Endothelial cell of umbilical vein (primary cell): ENCODE data around the gene SMOC2. TPM values are rescaled to one million over a fixed set of nuclear protein-coding genes. Genes with fewer than 3 reads are reported as not detected.
"Not testable (repeated sequence)": the region's sequence is repeated elsewhere in the genome, so short reads cannot be mapped to it uniquely, and the experiment has no call there.

ENCODE experiments used
- BruUV-seq: library from RNA; stranded (reverse); fragments of 400-500 nt; replicated peaks from 2 replicates; lab custom pipeline; 2021; lab: Mats Ljungman, UMichigan
- CTCF ChIA-PET: fragments of 300-600, 350-600 bp; sonication (Branson Sonifier 250); formaldehyde crosslinking; loops from one replicate; lab custom pipeline; 2021; ENCODE audit warnings: antibody characterized with exemption, inconsistent platforms; lab: Charles Lee
- POLR2A ChIA-PET: fragments of 300-600, 350-600 bp; sonication (Branson Sonifier 250); formaldehyde crosslinking; loops from one replicate; lab custom pipeline; 2021; ENCODE audit warnings: antibody characterized with exemption, inconsistent platforms; lab: Charles Lee
- DNase-seq: peaks from one replicate; pipeline ENCODE4 v3.0.0-alpha.2; 2011; ENCODE audit warnings: low read depth, low spot score
- FAIRE-seq: peaks from 2 replicates; lab custom pipeline; 2011; peaks lifted over from hg19 to GRCh38; lab: Jason Lieb, UNC
- H2AFZ ChIP-seq: 2 replicates; pipeline ENCODE4 v1.6.0; 2012; ENCODE audit warnings: low read depth, low read length, control low read depth, inconsistent platforms
- H3K27ac ChIP-seq: 2 replicates; pipeline ENCODE4 v1.5.1; 2011; ENCODE audit warnings: low read depth, mild to moderate bottlenecking, control low read depth, low read length, moderate library complexity; ENCODE audit not compliant: insufficient read depth
- H3K27me3 ChIP-seq, 2 experiments: 2 replicates each; pipeline versions ENCODE4 v1.6.0 to v1.6.1; 2011; ENCODE audit warnings: low read length in 2 of 2, mixed read lengths in 1 of 2; ENCODE audit not compliant: control insufficient read depth in 2 of 2, insufficient read depth in 2 of 2
- H3K36me3 ChIP-seq, 2 experiments: 2 replicates in 1 of 2; 3 replicates in 1 of 2; pipeline ENCODE4 v1.5.1; 2011; ENCODE audit warnings: low read length in 2 of 2, mild to moderate bottlenecking in 1 of 2, moderate library complexity in 1 of 2; ENCODE audit not compliant: control insufficient read depth in 2 of 2, insufficient read depth in 2 of 2; ENCODE audit errors: extremely low read depth in 1 of 2
- H3K4me1 ChIP-seq: 3 replicates; pipeline ENCODE4 v1.5.1; 2011; ENCODE audit warnings: mild to moderate bottlenecking, low read length; ENCODE audit not compliant: control insufficient read depth, insufficient read depth; ENCODE audit errors: extremely low read depth
- H3K4me2 ChIP-seq: 2 replicates; pipeline ENCODE4 v1.6.1; 2011; ENCODE audit warnings: low read length, control low read depth, mixed read lengths; ENCODE audit not compliant: insufficient read depth
- H3K4me3 ChIP-seq, 3 experiments: fragments of 200-600 bp in 1 of 3; sonication (generic), shearing (Covaris generic) in 1 of 3; replicated peaks in 1 of 3; 2 replicates each; pipeline ENCODE4 v1.5.1; 2011 to 2016; ENCODE audit warnings: control low read depth in 3 of 3, low read length in 3 of 3, mild to moderate bottlenecking in 2 of 3, inconsistent platforms in 1 of 3, low read depth in 1 of 3, moderate library complexity in 1 of 3; ENCODE audit not compliant: insufficient read depth in 1 of 3
- H3K79me2 ChIP-seq: 2 replicates; pipeline ENCODE4 v1.6.0; 2012; ENCODE audit warnings: low read length, inconsistent platforms; ENCODE audit not compliant: control insufficient read depth, insufficient read depth
- H3K9ac ChIP-seq: replicated peaks from 2 replicates; pipeline ENCODE3; 2011; ENCODE audit warnings: low read length, control low read depth; ENCODE audit not compliant: insufficient read depth; ENCODE audit errors: extremely low read depth
- H3K9me1 ChIP-seq: replicated peaks from 3 replicates; pipeline ENCODE4 v1.6.0; 2011; ENCODE audit warnings: mild to moderate bottlenecking, low read length; ENCODE audit not compliant: control insufficient read depth, insufficient read depth; ENCODE audit errors: extremely low read depth
- H3K9me3 ChIP-seq: replicated peaks from 2 replicates; pipeline ENCODE4 v1.5.1; 2012; ENCODE audit warnings: low read length, inconsistent platforms; ENCODE audit not compliant: control insufficient read depth, insufficient read depth
- H4K20me1 ChIP-seq: replicated peaks from 2 replicates; pipeline ENCODE3; 2011; ENCODE audit warnings: mild to moderate bottlenecking, low read length; ENCODE audit not compliant: control insufficient read depth, insufficient read depth; ENCODE audit errors: extremely low read depth
- CTCF ChIP-seq, 2 donors: IDR thresholded peaks; 1 replicate in 1 of 2; 2 replicates in 1 of 2; pipeline ENCODE4 v1.5.1; 2011; ENCODE audit warnings: low read length in 2 of 2, mild to moderate bottlenecking in 2 of 2, moderate library complexity in 2 of 2, control low read depth in 1 of 2, inconsistent platforms in 1 of 2, low read depth in 1 of 2; ENCODE audit not compliant: insufficient read depth in 1 of 2; ENCODE audit errors: extremely low read depth in 1 of 2
- EZH2 ChIP-seq: IDR thresholded peaks from 2 replicates; pipeline ENCODE4 v1.6.1; 2012; ENCODE audit warnings: borderline replicate concordance, low read depth, mild to moderate bottlenecking, moderate library complexity, low read length, inconsistent platforms; ENCODE audit not compliant: severe bottlenecking
- FOS ChIP-seq: IDR thresholded peaks from 2 replicates; pipeline ENCODE4 v1.6.1; 2011; ENCODE audit warnings: mild to moderate bottlenecking, low read length, moderate library complexity, borderline replicate concordance; ENCODE audit not compliant: insufficient read depth
- GATA2 ChIP-seq: IDR thresholded peaks from 2 replicates; pipeline ENCODE4 v1.7.0; 2011; ENCODE audit warnings: low read depth, mild to moderate bottlenecking, moderate library complexity, mixed read lengths, low read length; ENCODE audit not compliant: insufficient read length, insufficient read depth
- JUN ChIP-seq: IDR thresholded peaks from 2 replicates; pipeline ENCODE4 v1.6.1; 2011; ENCODE audit warnings: borderline replicate concordance, low read depth; ENCODE audit not compliant: insufficient read length, insufficient read depth
- MAX ChIP-seq: IDR thresholded peaks from 2 replicates; pipeline ENCODE4 v1.6.1; 2011; ENCODE audit not compliant: insufficient read depth, insufficient read length
- MYC ChIP-seq: IDR thresholded peaks from one replicate; pipeline ENCODE4 v1.6.1; 2011; ENCODE audit warnings: mild to moderate bottlenecking, low read depth, low read length
- POLR2A ChIP-seq: IDR thresholded peaks from 2 replicates; pipeline ENCODE4 v1.6.1; 2012; ENCODE audit warnings: low read depth, mild to moderate bottlenecking, control low read depth, low read length
- POLR2AphosphoS5 ChIP-seq: IDR thresholded peaks from 2 replicates; pipeline ENCODE4 v1.6.1; 2012; ENCODE audit warnings: low read depth, mild to moderate bottlenecking, control low read depth, low read length, moderate library complexity; ENCODE audit not compliant: insufficient read depth
- dilution Hi-C: fragments of 300-500 bp; cut with MboI; formaldehyde crosslinking; loops from one replicate; pipeline ENCODE4 v1.15.0; 2019; ENCODE audit warnings: low sequenced_read_pairs; ENCODE audit not compliant: extremely low pct_ligation_motif_present
- intact Hi-C: fragments of 100-400 bp; cut with micrococcal nuclease; formaldehyde crosslinking; loops from one replicate; pipeline ENCODE4 v1.10.0; 2022
- polyA plus RNA-seq, 4 experiments: library from polyadenylated mRNA; depleted of rRNA in 3 of 4; stranded (reverse) in 3 of 4; unstranded in 1 of 4; fragments of >200 nt; gene quantifications; 2 replicates each; pipeline versions ENCODE4 v1.2.1 to v1.2.3, GENCODE V29; 2011 to 2012; ENCODE audit warnings: missing spikeins in 1 of 4
- total RNA-seq: library from RNA; stranded (reverse); gene quantifications from 2 replicates; pipeline ENCODE4 v1.2.3, GENCODE V29; 2021

Gene SMOC2
- total and polyA plus RNA-seq, 2 donors (not counting 3 experiments of a cell fraction or from before 2014, with no cell fraction given), result not detected

DNA sequence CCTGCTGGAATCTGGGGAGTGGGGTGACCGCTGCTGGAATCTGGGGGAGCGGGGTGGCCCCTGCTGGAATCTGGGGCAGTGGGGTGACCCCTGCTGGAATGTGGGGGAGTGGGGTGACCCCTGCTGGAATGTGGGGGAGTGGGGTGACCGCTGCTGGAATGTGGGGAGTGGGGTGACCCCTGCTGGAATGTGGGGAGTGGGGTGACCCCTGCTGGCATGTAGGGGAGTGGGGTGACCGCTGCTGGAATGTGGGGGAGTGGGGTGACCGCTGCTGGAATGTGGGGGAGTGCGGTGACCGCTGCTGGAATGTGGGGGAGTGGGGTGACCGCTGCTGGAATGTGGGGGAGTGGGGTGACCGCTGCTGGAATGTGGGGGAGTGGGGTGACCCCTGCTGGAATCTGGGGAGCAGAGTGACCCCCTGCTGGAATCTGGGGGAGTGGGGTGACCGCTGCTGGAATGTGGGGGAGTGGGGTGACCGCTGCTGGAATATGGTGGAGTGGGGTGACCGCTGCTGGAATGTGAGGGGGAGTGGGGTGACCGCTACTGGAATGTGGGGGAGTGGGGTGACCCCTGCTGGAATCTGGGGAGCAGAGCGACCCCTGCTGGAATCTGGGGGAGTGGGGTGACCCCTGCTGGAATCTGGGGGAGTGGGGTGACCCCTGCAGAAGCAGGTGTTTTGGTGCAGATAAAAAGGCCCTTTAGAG, 97.4 kb downstream of the SMOC2 start:
- intact Hi-C loops, H2AFZ ChIP-seq, dilution Hi-C loops, H4K20me1 ChIP-seq, DNase-seq, POLR2A ChIA-PET, H3K36me3 ChIP-seq, H3K79me2 ChIP-seq, H3K27me3 ChIP-seq, H3K9me1 ChIP-seq, BruUV-seq, H3K4me3 ChIP-seq, H3K27ac ChIP-seq, CTCF ChIA-PET, H3K4me1 ChIP-seq, H3K9me3 ChIP-seq, H3K4me2 ChIP-seq, H3K9ac ChIP-seq, FAIRE-seq: not testable (repeated sequence)

- no peaks in the 10 kb centered on the region for H3K9me3 ChIP-seq
- H4K20me1 ChIP-seq, result no peaks in the 10 kb centered on the region
- BruUV-seq, result no TSS peak
- POLR2A ChIA-PET, result no interaction called here
- no peaks in the 10 kb centered on the region for H3K79me2 ChIP-seq
- H3K9me1 ChIP-seq, result no peaks in the 10 kb centered on the region
- no peaks in the 10 kb centered on the region for H3K4me1 ChIP-seq
- no peak overlapping the region for H3K9ac ChIP-seq
- H3K27me3 ChIP-seq, result peaks cover 1 to 9% of the 10 kb centered on the region in 2 experiments
- H3K4me3 ChIP-seq, result no peak overlapping the region
- FAIRE-seq (no peak), DNase-seq (no peak)
- H2AFZ ChIP-seq, result no peak overlapping the region
- CTCF ChIA-PET, result no interaction called here
- H3K27ac ChIP-seq, result no peak overlapping the region
- TF ChIP-seq EZH2, result no peak
- TF ChIP-seq GATA2, result no peak
- TF ChIP-seq MAX, result no peak
- TF ChIP-seq FOS, result no peak
- TF ChIP-seq MYC, result no peak
- no peak for TF ChIP-seq POLR2AphosphoS5
- no peak for TF ChIP-seq JUN
- TF ChIP-seq CTCF (IDR thresholded peaks at IDR 0.05; ENCODE audit: extremely low read depth in 1 of 2, insufficient read depth in 1 of 2, low read depth in 1 of 2, low read length in 2 of 2), result no peak
- no peak for TF ChIP-seq POLR2A
- H3K36me3 ChIP-seq, result no peaks in the 10 kb centered on the region
- dilution Hi-C loops, result no loop called here
- H3K4me2 ChIP-seq, result no peak overlapping the region
- intact Hi-C loops, result no loop called here
Observed at GRCh38 chr6:168538892-168539811, 98.2 kb downstream of the SMOC2 start.
